GM18867 (cell line): ENCODE data around the gene GREB1L.

Experiments
- ATAC-seq: cut with Tn5 transposase; IDR thresholded peaks from one replicate; pipeline ENCODE4 v1.9.1; 2021; ENCODE audit warnings: mild to moderate bottlenecking, moderate library complexity; ENCODE audit not compliant: unreplicated experiment

The GREB1L gene

GRCh38 chr18:21548647-21549046, 306.6 kb downstream of the GREB1L start:
- no peak for ATAC-seq

- ATAC-seq: no peak
Measured at GRCh38 chr18:21550510-21550970, 308.5 kb downstream of the GREB1L start.

GRCh38 chr18:21557607-21558253, 315.7 kb downstream of the GREB1L start:
- no peak for ATAC-seq

GRCh38 chr18:21559195-21559594, 317.2 kb downstream of the GREB1L start:
- no peak for ATAC-seq

GRCh38 chr18:21571772-21572171, 329.7 kb downstream of the GREB1L start:
- no peak for ATAC-seq
